GM19395 (cell line): Measurements from ENCODE around the gene MIGA1.
"Not testable (repeated sequence)": the region's sequence is repeated elsewhere in the genome, so short reads cannot be mapped to it uniquely, and the experiment has no call there.

Experiments
- ATAC-seq: cut with Tn5 transposase; IDR thresholded peaks from one replicate; pipeline ENCODE4 v1.9.1; 2021; ENCODE audit warnings: mild to moderate bottlenecking, moderate library complexity; ENCODE audit not compliant: unreplicated experiment

Gene MIGA1

GRCh38 chr1:77796695-77797405, 17.4 kb downstream of the MIGA1 start:
- ATAC-seq, result no peak

- no peak for ATAC-seq
Observed at GRCh38 chr1:77797991-77798390, 18.5 kb downstream of the MIGA1 start.

GRCh38 chr1:77802026-77802425, 22.6 kb downstream of the MIGA1 start:
- ATAC-seq, result no peak

- no peak for ATAC-seq
Observed at GRCh38 chr1:77803371-77803770, 23.9 kb downstream of the MIGA1 start.

GRCh38 chr1:77809787-77810462, 30.5 kb downstream of the MIGA1 start:
- not testable (repeated sequence) for ATAC-seq

- ATAC-seq, result not testable (repeated sequence)
Observed at GRCh38 chr1:77811589-77811988, 32.1 kb downstream of the MIGA1 start.

- no peak for ATAC-seq
Observed at GRCh38 chr1:77817368-77818209, 38.1 kb downstream of the MIGA1 start.

- no peak for ATAC-seq
Observed at GRCh38 chr1:77820121-77820520, 40.7 kb downstream of the MIGA1 start.

- ATAC-seq, result no peak
Observed at GRCh38 chr1:77824079-77824478, 44.6 kb downstream of the MIGA1 start.

- no peak for ATAC-seq
Observed at GRCh38 chr1:77824694-77825093, 45.2 kb downstream of the MIGA1 start.

- no peak for ATAC-seq
Observed at GRCh38 chr1:77825131-77825709, 45.8 kb downstream of the MIGA1 start.

GRCh38 chr1:77826851-77827250, 47.4 kb downstream of the MIGA1 start:
- ATAC-seq, result not testable (repeated sequence)

GRCh38 chr1:77828098-77828497, 48.6 kb downstream of the MIGA1 start:
- ATAC-seq, result no peak

- ATAC-seq, result no peak
Observed at GRCh38 chr1:77829851-77830250, 50.4 kb downstream of the MIGA1 start.

- ATAC-seq, result no peak
Observed at GRCh38 chr1:77830946-77831345, 51.5 kb downstream of the MIGA1 start.

- no peak for ATAC-seq
Observed at GRCh38 chr1:77831566-77831965, 52.1 kb downstream of the MIGA1 start.

- ATAC-seq, result no peak
Observed at GRCh38 chr1:77831976-77832711, 52.7 kb downstream of the MIGA1 start.

GRCh38 chr1:77832901-77833300, 53.5 kb downstream of the MIGA1 start:
- no peak for ATAC-seq

- no peak for ATAC-seq
Observed at GRCh38 chr1:77833521-77834100, 54.2 kb downstream of the MIGA1 start.

- no peak for ATAC-seq
Observed at GRCh38 chr1:77834771-77835334, 55.4 kb downstream of the MIGA1 start.
